Panc1 (cell line): ENCODE results near the gene NFAM1. TPM values are rescaled to one million over a fixed set of nuclear protein-coding genes. Genes with fewer than 3 reads are reported as not detected.

Experiments used
- ATAC-seq: fragments of 200-7000 bp; cut with Tn5 transposase; 2 replicates; pipeline ENCODE4 v1.9.1; 2020; ENCODE audit warnings: mild to moderate bottlenecking, moderate library complexity
- BruUV-seq: library from RNA; stranded (reverse); fragments of 400-500 nt; replicated peaks from 2 replicates; lab custom pipeline; 2021; lab: Mats Ljungman, UMichigan
- CTCF ChIA-PET: fragments of 300-600 bp; sonication (Branson Sonifier 250); formaldehyde crosslinking; loops from one replicate; lab custom pipeline; 2022; ENCODE audit warnings: antibody characterized with exemption; lab: Charles Lee
- POLR2A ChIA-PET: fragments of 300-600 bp; sonication (Branson Sonifier 250); formaldehyde crosslinking; loops from one replicate; lab custom pipeline; 2022; ENCODE audit warnings: antibody characterized with exemption; lab: Charles Lee
- DNase-seq: peaks from one replicate; pipeline ENCODE4 v3.0.0-alpha.2; 2010; ENCODE audit warnings: low read depth, low spot score
- H3K27ac ChIP-seq: 2 replicates; pipeline ENCODE4 v1.5.1; 2011; ENCODE audit warnings: mild to moderate bottlenecking, low read length, inconsistent platforms
- H3K27me3 ChIP-seq: fragments of 200-500 bp; sonication (Bioruptor generic); 2 replicates; pipeline ENCODE4 v1.6.0; 2014; ENCODE audit warnings: low read length, inconsistent platforms; ENCODE audit not compliant: control insufficient read depth, insufficient read depth
- H3K36me3 ChIP-seq: fragments of 200-500 bp; sonication (Bioruptor generic); 2 replicates; pipeline ENCODE4 v1.5.1; 2014; ENCODE audit warnings: inconsistent platforms, mild to moderate bottlenecking, low read length, moderate library complexity; ENCODE audit not compliant: control insufficient read depth, insufficient read depth
- H3K4me1 ChIP-seq: 2 replicates; pipeline ENCODE4 v1.5.1; 2011; ENCODE audit warnings: inconsistent platforms, mild to moderate bottlenecking, low read length, moderate library complexity; ENCODE audit not compliant: control insufficient read depth, insufficient read depth
- H3K4me3 ChIP-seq, 2 experiments: 2 replicates each; pipeline ENCODE4 v1.5.1; 2011 to 2012; ENCODE audit warnings: low read depth in 2 of 2, low read length in 2 of 2, mild to moderate bottlenecking in 2 of 2, inconsistent platforms in 1 of 2, moderate library complexity in 1 of 2
- H3K9me3 ChIP-seq: fragments of 200-500 bp; sonication (Bioruptor generic); 2 replicates; pipeline ENCODE4 v1.5.1; 2014; ENCODE audit warnings: low read depth, mild to moderate bottlenecking, inconsistent platforms, low read length, moderate library complexity; ENCODE audit not compliant: control insufficient read depth, insufficient read depth
- POLR2AphosphoS5 ChIP-seq: IDR thresholded peaks from 2 replicates; pipeline ENCODE4 v1.6.1; 2012; ENCODE audit warnings: mild to moderate bottlenecking, low read depth, low read length, moderate library complexity
- SIN3A ChIP-seq: IDR thresholded peaks from 2 replicates; pipeline ENCODE4 v1.6.1; 2012; ENCODE audit warnings: low read depth, mild to moderate bottlenecking, low read length, moderate library complexity, borderline replicate concordance; ENCODE audit not compliant: insufficient read depth
- TCF7L2 ChIP-seq: IDR thresholded peaks from 2 replicates; pipeline ENCODE4 v1.6.1; 2011; ENCODE audit warnings: mild to moderate bottlenecking, low read depth, low read length, inconsistent platforms
- in situ Hi-C: cut with HindIII; loops from 2 replicates; pipeline ENCODE4 v1.10.0; 2016; ENCODE audit warnings: low sequenced_read_pairs, low pct_unique_long_range_greater_than_20kb
- intact Hi-C: fragments of 100-400 bp; cut with micrococcal nuclease; formaldehyde crosslinking; loops from one replicate; pipeline ENCODE4 v1.10.0; 2022; ENCODE audit not compliant: unreplicated experiment
- total RNA-seq: library from RNA; stranded (reverse); gene quantifications from one replicate; pipeline ENCODE4 v1.2.1, GENCODE V29; 2021; ENCODE audit not compliant: unreplicated experiment
- TF ChIP-seq, protein P1 (sequence below): fragments of 450-650 bp; IDR thresholded peaks from 2 replicates; pipeline ENCODE4 v1.5.1; 2017; ENCODE audit warnings: mild to moderate bottlenecking
- TF ChIP-seq, protein P2 (sequence below), 2 experiments: IDR thresholded peaks; 2 replicates each; pipeline ENCODE4 v1.6.1; 2011 to 2012; ENCODE audit warnings: low read depth in 2 of 2, control low read depth in 1 of 2, low read length in 1 of 2, mild to moderate bottlenecking in 1 of 2, moderate library complexity in 1 of 2; ENCODE audit not compliant: insufficient read depth in 1 of 2

Gene NFAM1
- total RNA-seq, 1 experiment from 2014 or later = 0.41 TPM

DNA sequence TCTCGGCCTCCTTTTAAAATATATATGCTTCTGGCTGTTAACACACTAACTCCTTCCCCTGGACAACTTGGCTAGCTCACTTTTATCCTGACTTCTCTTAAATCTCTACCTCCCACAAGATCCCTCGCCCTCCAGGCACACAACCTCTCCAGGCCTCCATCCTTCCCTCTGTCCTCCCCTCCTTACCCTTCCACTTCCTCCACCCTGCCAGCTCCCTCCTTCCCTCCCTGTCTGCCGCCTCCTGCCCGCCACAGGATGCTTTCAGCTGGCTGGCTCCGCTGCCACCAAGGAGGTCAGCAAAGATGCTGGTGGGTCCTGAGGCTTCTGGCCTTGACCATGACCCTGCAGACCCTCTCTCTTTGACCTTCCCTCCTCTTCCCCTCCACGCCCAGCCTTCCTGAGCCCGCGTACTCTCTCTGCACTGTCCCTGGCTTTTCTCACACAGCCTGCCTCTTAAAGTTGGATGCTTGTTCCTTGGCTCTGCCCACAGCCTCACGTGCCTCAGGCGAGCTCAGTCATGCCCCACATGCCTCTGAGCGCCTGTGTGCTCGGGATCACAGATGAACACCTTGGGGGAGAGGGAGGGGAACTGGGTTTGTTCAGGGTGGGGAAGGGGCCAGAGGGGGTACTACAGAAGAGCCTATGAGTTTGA lies 6.7 kb downstream of the NFAM1 start:
- DNase-seq = no peak
- intact Hi-C loops = no loop called here
- in situ Hi-C loops = no loop called here

GRCh38 chr22:42419243-42419881 lies 12.8 kb downstream of the NFAM1 start:
- no peaks in the 10 kb centered on the region for H3K9me3 ChIP-seq
- in situ Hi-C loops = no loop called here
- ChIA-PET POLR2A (no interaction called here), CTCF (no interaction called here)
- H3K4me3 ChIP-seq = no peak overlapping the region
- TF ChIP-seq TCF7L2 = no peak
- no peak for TF ChIP-seq POLR2AphosphoS5
- no peak for TF ChIP-seq SIN3A
- TF ChIP-seq, protein P1, sequence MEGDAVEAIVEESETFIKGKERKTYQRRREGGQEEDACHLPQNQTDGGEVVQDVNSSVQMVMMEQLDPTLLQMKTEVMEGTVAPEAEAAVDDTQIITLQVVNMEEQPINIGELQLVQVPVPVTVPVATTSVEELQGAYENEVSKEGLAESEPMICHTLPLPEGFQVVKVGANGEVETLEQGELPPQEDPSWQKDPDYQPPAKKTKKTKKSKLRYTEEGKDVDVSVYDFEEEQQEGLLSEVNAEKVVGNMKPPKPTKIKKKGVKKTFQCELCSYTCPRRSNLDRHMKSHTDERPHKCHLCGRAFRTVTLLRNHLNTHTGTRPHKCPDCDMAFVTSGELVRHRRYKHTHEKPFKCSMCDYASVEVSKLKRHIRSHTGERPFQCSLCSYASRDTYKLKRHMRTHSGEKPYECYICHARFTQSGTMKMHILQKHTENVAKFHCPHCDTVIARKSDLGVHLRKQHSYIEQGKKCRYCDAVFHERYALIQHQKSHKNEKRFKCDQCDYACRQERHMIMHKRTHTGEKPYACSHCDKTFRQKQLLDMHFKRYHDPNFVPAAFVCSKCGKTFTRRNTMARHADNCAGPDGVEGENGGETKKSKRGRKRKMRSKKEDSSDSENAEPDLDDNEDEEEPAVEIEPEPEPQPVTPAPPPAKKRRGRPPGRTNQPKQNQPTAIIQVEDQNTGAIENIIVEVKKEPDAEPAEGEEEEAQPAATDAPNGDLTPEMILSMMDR = no peak
- TF ChIP-seq, protein P2, sequence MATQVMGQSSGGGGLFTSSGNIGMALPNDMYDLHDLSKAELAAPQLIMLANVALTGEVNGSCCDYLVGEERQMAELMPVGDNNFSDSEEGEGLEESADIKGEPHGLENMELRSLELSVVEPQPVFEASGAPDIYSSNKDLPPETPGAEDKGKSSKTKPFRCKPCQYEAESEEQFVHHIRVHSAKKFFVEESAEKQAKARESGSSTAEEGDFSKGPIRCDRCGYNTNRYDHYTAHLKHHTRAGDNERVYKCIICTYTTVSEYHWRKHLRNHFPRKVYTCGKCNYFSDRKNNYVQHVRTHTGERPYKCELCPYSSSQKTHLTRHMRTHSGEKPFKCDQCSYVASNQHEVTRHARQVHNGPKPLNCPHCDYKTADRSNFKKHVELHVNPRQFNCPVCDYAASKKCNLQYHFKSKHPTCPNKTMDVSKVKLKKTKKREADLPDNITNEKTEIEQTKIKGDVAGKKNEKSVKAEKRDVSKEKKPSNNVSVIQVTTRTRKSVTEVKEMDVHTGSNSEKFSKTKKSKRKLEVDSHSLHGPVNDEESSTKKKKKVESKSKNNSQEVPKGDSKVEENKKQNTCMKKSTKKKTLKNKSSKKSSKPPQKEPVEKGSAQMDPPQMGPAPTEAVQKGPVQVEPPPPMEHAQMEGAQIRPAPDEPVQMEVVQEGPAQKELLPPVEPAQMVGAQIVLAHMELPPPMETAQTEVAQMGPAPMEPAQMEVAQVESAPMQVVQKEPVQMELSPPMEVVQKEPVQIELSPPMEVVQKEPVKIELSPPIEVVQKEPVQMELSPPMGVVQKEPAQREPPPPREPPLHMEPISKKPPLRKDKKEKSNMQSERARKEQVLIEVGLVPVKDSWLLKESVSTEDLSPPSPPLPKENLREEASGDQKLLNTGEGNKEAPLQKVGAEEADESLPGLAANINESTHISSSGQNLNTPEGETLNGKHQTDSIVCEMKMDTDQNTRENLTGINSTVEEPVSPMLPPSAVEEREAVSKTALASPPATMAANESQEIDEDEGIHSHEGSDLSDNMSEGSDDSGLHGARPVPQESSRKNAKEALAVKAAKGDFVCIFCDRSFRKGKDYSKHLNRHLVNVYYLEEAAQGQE (IDR thresholded peaks at IDR 0.05; ENCODE audit: insufficient read depth in 1 of 2, low read depth in 2 of 2, low read length in 1 of 2) = no peak
- BruUV-seq = no TSS peak
- intact Hi-C loops = no loop called here
- no peaks in the 10 kb centered on the region for H3K36me3 ChIP-seq
- no peaks in the 10 kb centered on the region for H3K4me1 ChIP-seq
- ATAC-seq (no peak), DNase-seq (no peak)
- H3K27me3 ChIP-seq = no peaks in the 10 kb centered on the region
- no peak overlapping the region for H3K27ac ChIP-seq

More for the DNA sequence above, 6.7 kb downstream of the NFAM1 start:
- no peak for TF ChIP-seq TCF7L2
- TF ChIP-seq POLR2AphosphoS5 = no peak
- TF ChIP-seq SIN3A = no peak
- TF ChIP-seq, protein P1 = no peak
- TF ChIP-seq, protein P2 (IDR thresholded peaks at IDR 0.05; ENCODE audit: insufficient read depth in 1 of 2, low read depth in 2 of 2, low read length in 1 of 2) = no peak
- H3K4me1 ChIP-seq = no peaks in the 10 kb centered on the region
- CTCF ChIA-PET = no interaction called here
- H3K27ac ChIP-seq = no peak overlapping the region
- H3K27me3 ChIP-seq = no peaks in the 10 kb centered on the region
- no peak for ATAC-seq
- no peaks in the 10 kb centered on the region for H3K36me3 ChIP-seq
- H3K4me3 ChIP-seq = no peak overlapping the region
- no peaks in the 10 kb centered on the region for H3K9me3 ChIP-seq
- POLR2A ChIA-PET = no interaction called here
- no TSS peak for BruUV-seq
